Smooth muscle cell of the brain vasculature (primary cell): Measurements from ENCODE around the gene KITLG.
"Not testable (repeated sequence)": the region's sequence is repeated elsewhere in the genome, so short reads cannot be mapped to it uniquely, and the experiment has no call there.

ENCODE experiments used
- DNase-seq: peaks from one replicate; pipeline ENCODE4 v3.0.0-alpha.2; 2012; ENCODE audit warnings: low read depth, low spot score

The KITLG gene

GRCh38 chr12:88544991-88545980 lies 35.0 kb downstream of the KITLG start:
- no peak for DNase-seq

GRCh38 chr12:88539893-88540292 lies 40.4 kb downstream of the KITLG start:
- DNase-seq = no peak

GRCh38 chr12:88538697-88539096 lies 41.6 kb downstream of the KITLG start:
- no peak for DNase-seq

GRCh38 chr12:88538250-88538649 lies 42.0 kb downstream of the KITLG start:
- DNase-seq = no peak

GRCh38 chr12:88530868-88531267 lies 49.4 kb downstream of the KITLG start:
- DNase-seq = no peak

- DNase-seq = no peak
Measured at GRCh38 chr12:88529531-88530488, 50.5 kb downstream of the KITLG start.

GRCh38 chr12:88522961-88523360 lies 57.3 kb downstream of the KITLG start:
- DNase-seq = no peak

GRCh38 chr12:88520436-88520820 lies 59.8 kb downstream of the KITLG start:
- no peak for DNase-seq

GRCh38 chr12:88519802-88520435 lies 60.4 kb downstream of the KITLG start:
- no peak for DNase-seq

GRCh38 chr12:88518863-88519403 lies 61.3 kb downstream of the KITLG start:
- no peak for DNase-seq

- no peak for DNase-seq
Measured at GRCh38 chr12:88516811-88517210, 63.5 kb downstream of the KITLG start.

GRCh38 chr12:88510843-88511242 lies 69.4 kb downstream of the KITLG start:
- DNase-seq = no peak

GRCh38 chr12:88509851-88510250 lies 70.4 kb downstream of the KITLG start:
- DNase-seq = no peak

GRCh38 chr12:88509347-88509746 lies 70.9 kb downstream of the KITLG start:
- no peak for DNase-seq

- not testable (repeated sequence) for DNase-seq
Measured at GRCh38 chr12:88507851-88508250, 72.4 kb downstream of the KITLG start.

GRCh38 chr12:88507270-88507669 lies 73.0 kb downstream of the KITLG start:
- DNase-seq = no peak

GRCh38 chr12:88505696-88506095 lies 74.6 kb downstream of the KITLG start:
- no peak for DNase-seq

GRCh38 chr12:88503281-88503703 lies 77.0 kb downstream of the KITLG start:
- no peak for DNase-seq

GRCh38 chr12:88501972-88502938 lies 78.0 kb downstream of the KITLG start:
- DNase-seq = no peak

GRCh38 chr12:88496891-88497371 lies 83.3 kb downstream of the KITLG start:
- no peak for DNase-seq
